ENCODE results near the gene CCDC14. TPM values are rescaled to one million over a fixed set of nuclear protein-coding genes. Genes with fewer than 3 reads are reported as not detected.

The CCDC14 gene
- total and polyA plus RNA-seq, 11 donors, result 4.5 to 12.7 (median 7.2) TPM

DNA sequence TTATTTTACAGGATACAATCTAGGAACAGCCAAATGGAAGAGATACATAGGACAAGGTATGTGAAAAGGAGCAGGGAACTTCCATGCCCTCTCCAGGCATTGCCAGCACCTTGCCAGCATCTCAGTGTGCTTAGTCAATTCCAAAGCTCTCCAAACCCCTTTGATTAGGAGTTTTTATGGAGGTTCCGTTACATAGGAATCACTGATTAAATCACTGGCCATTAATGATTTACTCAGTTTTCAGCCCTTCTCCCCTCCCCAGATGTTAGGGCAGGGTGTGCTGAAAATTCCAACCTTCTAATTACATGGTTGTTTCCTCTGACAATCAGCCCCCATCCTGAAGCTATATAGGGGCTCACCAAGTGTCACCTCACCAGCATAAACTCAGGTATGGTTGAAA lies 88.4 kb downstream of the CCDC14 start:
- no peak for ATAC-seq
- Histone ChIP-seq H3K36me3 (no peaks in the 10 kb centered on the region), H3K27me3 (no peaks in the 10 kb centered on the region), H3K4me3 (no peak overlapping the region), H3K9me3 (no peaks in the 10 kb centered on the region), H3K27ac (no peak overlapping the region), H3K4me1 (no peaks in the 10 kb centered on the region)
- WGBS, 4 donors, result 87 to 95% (median 93%) methylated on average over 1 of the region's 1 CpG
- no peak for DNase-seq
- intact Hi-C loops (cut with DNase I), result no loop called here
- TF ChIP-seq CTCF (IDR thresholded peaks at IDR 0.05), result no peak

GRCh38 chr3:123871946-123872345 lies 89.1 kb downstream of the CCDC14 start:
- H3K9me3 ChIP-seq, result no peaks in the 10 kb centered on the region
- no peak overlapping the region for H3K4me3 ChIP-seq
- WGBS, 4 donors, result 60 to 86% (median 82%) methylated on average over 1 of the region's 1 CpG
- no peaks in the 10 kb centered on the region for H3K27me3 ChIP-seq
- H3K4me1 ChIP-seq, result no peaks in the 10 kb centered on the region
- no peak overlapping the region for H3K27ac ChIP-seq
- TF ChIP-seq POLR2A (IDR thresholded peaks at IDR 0.05), result no peak
- TF ChIP-seq CTCF (IDR thresholded peaks at IDR 0.05), result no peak
- intact Hi-C loops (cut with DNase I), result no loop called here
- no peaks in the 10 kb centered on the region for H3K36me3 ChIP-seq
- ATAC-seq (no peak), DNase-seq (no peak)

GRCh38 chr3:123870033-123870432 lies 91.0 kb downstream of the CCDC14 start:
- no peak for ATAC-seq
- TF ChIP-seq POLR2A (IDR thresholded peaks at IDR 0.05) (no peak), CTCF (IDR thresholded peaks at IDR 0.05) (no peak)
- H3K27ac ChIP-seq, result no peak overlapping the region
- peaks cover 0 to 10% (median 0%) of the 10 kb centered on the region in 12 donors for H3K9me3 ChIP-seq
- H3K27me3 ChIP-seq, result no peaks in the 10 kb centered on the region
- intact Hi-C loops (cut with DNase I), result no loop called here
- no peaks in the 10 kb centered on the region for H3K4me1 ChIP-seq
- no peak overlapping the region for H3K4me3 ChIP-seq
- H3K36me3 ChIP-seq, result no peaks in the 10 kb centered on the region
- no peak for DNase-seq
- WGBS, 4 donors, result 56 to 87% (median 83%) methylated on average over 1 of the region's 1 CpG

GRCh38 chr3:123869165-123869564 lies 91.9 kb downstream of the CCDC14 start:
- Histone ChIP-seq H3K36me3 (no peaks in the 10 kb centered on the region), H3K27ac (no peak overlapping the region), H3K9me3 (peaks cover 0 to 10% (median 0%) of the 10 kb centered on the region in 12 donors), H3K27me3 (no peaks in the 10 kb centered on the region), H3K4me1 (no peaks in the 10 kb centered on the region), H3K4me3 (no peak overlapping the region)
- TF ChIP-seq CTCF (IDR thresholded peaks at IDR 0.05), result no peak
- TF ChIP-seq POLR2A (IDR thresholded peaks at IDR 0.05), result no peak
- intact Hi-C loops (cut with DNase I), result no loop called here
- ATAC-seq (no peak), DNase-seq (no peak)
- WGBS, 4 donors, result 80 to 92% (median 85%) methylated on average over 1 of the region's 1 CpG

All from heart left ventricle (tissue), 16 donors.